Parathyroid adenoma (tissue), 2 donors: ENCODE data around the gene ARSG.
"Not testable (repeated sequence)": the region's sequence is repeated elsewhere in the genome, so short reads cannot be mapped to it uniquely, and the experiment has no call there.

ENCODE experiments used
- H2AFZ ChIP-seq: fragments of 300-600 bp; sonication (generic); one replicate; pipeline ENCODE4 v1.7.0; 2017; ENCODE audit warnings: antibody characterized with exemption, mild to moderate bottlenecking
- H3K27ac ChIP-seq: fragments of 300-600 bp; sonication (generic); one replicate; pipeline ENCODE4 v1.7.0; 2017
- H3K27me3 ChIP-seq: fragments of 300-600 bp; sonication (generic); one replicate; pipeline ENCODE4 v1.7.0; 2017; ENCODE audit warnings: low read length; ENCODE audit not compliant: control insufficient read depth, insufficient read depth
- H3K36me3 ChIP-seq: fragments of 300-600 bp; sonication (generic); one replicate; pipeline ENCODE4 v1.7.0; 2017; ENCODE audit warnings: low read length; ENCODE audit not compliant: control insufficient read depth, insufficient read depth
- H3K4me1 ChIP-seq: fragments of 300-600 bp; sonication (generic); one replicate; pipeline ENCODE4 v1.7.0; 2017; ENCODE audit warnings: control low read depth
- H3K4me2 ChIP-seq: fragments of 300-600 bp; sonication (generic); one replicate; pipeline ENCODE4 v1.7.0; 2017; ENCODE audit warnings: low read length
- H3K4me3 ChIP-seq: fragments of 300-600 bp; sonication (generic); one replicate; pipeline ENCODE4 v1.7.0; 2017; ENCODE audit warnings: low read depth, low read length
- H3K79me2 ChIP-seq: fragments of 300-600 bp; sonication (generic); one replicate; pipeline ENCODE4 v1.7.0; 2017; ENCODE audit warnings: control low read depth
- H3K9ac ChIP-seq: fragments of 300-600 bp; sonication (generic); one replicate; pipeline ENCODE4 v1.7.0; 2017; ENCODE audit warnings: mild to moderate bottlenecking
- H3K9me3 ChIP-seq: fragments of 300-600 bp; sonication (generic); one replicate; pipeline ENCODE4 v1.7.0; 2017; ENCODE audit warnings: low read length; ENCODE audit not compliant: control insufficient read depth
- TF ChIP-seq, protein P1 (sequence below): fragments of 300-600 bp; sonication (generic); IDR thresholded peaks from one replicate; pipeline ENCODE4 v1.7.0; 2017; ENCODE audit warnings: antibody characterized with exemption, mild to moderate bottlenecking
- donor health status: primary hyperparathyroidism.

The ARSG gene

DNA sequence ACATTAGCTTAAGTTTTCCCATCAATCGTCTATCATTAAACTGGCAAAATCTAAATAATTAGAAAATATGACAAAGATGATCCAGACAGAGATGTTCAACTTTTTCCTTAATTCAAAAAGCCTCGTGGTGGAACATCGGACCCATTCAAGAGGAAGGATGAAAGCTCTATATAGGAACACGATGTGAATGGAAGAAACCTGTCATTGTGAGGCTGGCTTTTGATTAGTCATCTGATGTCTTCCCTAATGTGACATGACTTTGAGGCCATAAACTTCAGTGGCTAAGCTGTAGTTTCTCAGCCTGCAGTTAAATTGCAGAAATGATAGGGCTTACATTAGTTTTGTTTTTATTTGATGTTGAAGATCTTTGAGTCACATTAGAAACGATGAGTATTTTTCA, 42.4 kb upstream of the ARSG start:
- H3K4me1 ChIP-seq, result no peaks in the 10 kb centered on the region
- H3K27ac ChIP-seq, result no peak overlapping the region
- peak overlapping the region; percentile 77 for H3K4me3 ChIP-seq
- H3K27me3 ChIP-seq, result no peaks in the 10 kb centered on the region
- no peak overlapping the region for H2AFZ ChIP-seq
- H3K79me2 ChIP-seq, result no peaks in the 10 kb centered on the region
- no peaks in the 10 kb centered on the region for H3K9me3 ChIP-seq
- TF ChIP-seq, protein P1, sequence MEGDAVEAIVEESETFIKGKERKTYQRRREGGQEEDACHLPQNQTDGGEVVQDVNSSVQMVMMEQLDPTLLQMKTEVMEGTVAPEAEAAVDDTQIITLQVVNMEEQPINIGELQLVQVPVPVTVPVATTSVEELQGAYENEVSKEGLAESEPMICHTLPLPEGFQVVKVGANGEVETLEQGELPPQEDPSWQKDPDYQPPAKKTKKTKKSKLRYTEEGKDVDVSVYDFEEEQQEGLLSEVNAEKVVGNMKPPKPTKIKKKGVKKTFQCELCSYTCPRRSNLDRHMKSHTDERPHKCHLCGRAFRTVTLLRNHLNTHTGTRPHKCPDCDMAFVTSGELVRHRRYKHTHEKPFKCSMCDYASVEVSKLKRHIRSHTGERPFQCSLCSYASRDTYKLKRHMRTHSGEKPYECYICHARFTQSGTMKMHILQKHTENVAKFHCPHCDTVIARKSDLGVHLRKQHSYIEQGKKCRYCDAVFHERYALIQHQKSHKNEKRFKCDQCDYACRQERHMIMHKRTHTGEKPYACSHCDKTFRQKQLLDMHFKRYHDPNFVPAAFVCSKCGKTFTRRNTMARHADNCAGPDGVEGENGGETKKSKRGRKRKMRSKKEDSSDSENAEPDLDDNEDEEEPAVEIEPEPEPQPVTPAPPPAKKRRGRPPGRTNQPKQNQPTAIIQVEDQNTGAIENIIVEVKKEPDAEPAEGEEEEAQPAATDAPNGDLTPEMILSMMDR, result no peak
- peak overlapping the region; percentile 86 for H3K9ac ChIP-seq
- H3K36me3 ChIP-seq, result no peaks in the 10 kb centered on the region
- H3K4me2 ChIP-seq, result peak overlapping the region; percentile 95

- H3K4me2 ChIP-seq, result no peak overlapping the region
- no peaks in the 10 kb centered on the region for H3K9me3 ChIP-seq
- no peaks in the 10 kb centered on the region for H3K4me1 ChIP-seq
- no peaks in the 10 kb centered on the region for H3K27me3 ChIP-seq
- H3K79me2 ChIP-seq, result no peaks in the 10 kb centered on the region
- no peak overlapping the region for H3K9ac ChIP-seq
- no peak overlapping the region for H2AFZ ChIP-seq
- TF ChIP-seq, protein P1, result no peak
- H3K27ac ChIP-seq, result no peak overlapping the region
- H3K4me3 ChIP-seq, result no peak overlapping the region
- no peaks in the 10 kb centered on the region for H3K36me3 ChIP-seq
Observed at GRCh38 chr17:68249354-68249765, 41.9 kb upstream of the ARSG start.

- not testable (repeated sequence) for H3K9ac ChIP-seq, H3K36me3 ChIP-seq, H3K27ac ChIP-seq, H3K4me3 ChIP-seq, H3K79me2 ChIP-seq, H3K9me3 ChIP-seq, H3K4me2 ChIP-seq, H3K27me3 ChIP-seq, H3K4me1 ChIP-seq, H2AFZ ChIP-seq
Observed at GRCh38 chr17:68253426-68253825, 37.9 kb upstream of the ARSG start.

- no peak overlapping the region for H3K4me3 ChIP-seq
- no peak overlapping the region for H3K4me2 ChIP-seq
- no peaks in the 10 kb centered on the region for H3K4me1 ChIP-seq
- H3K9me3 ChIP-seq, result no peaks in the 10 kb centered on the region
- H3K9ac ChIP-seq, result no peak overlapping the region
- no peaks in the 10 kb centered on the region for H3K36me3 ChIP-seq
- H3K27me3 ChIP-seq, result no peaks in the 10 kb centered on the region
- no peak overlapping the region for H3K27ac ChIP-seq
- no peaks in the 10 kb centered on the region for H3K79me2 ChIP-seq
- H2AFZ ChIP-seq, result no peak overlapping the region
- TF ChIP-seq, protein P1, result no peak
Observed at GRCh38 chr17:68255151-68255550, 36.1 kb upstream of the ARSG start.

DNA sequence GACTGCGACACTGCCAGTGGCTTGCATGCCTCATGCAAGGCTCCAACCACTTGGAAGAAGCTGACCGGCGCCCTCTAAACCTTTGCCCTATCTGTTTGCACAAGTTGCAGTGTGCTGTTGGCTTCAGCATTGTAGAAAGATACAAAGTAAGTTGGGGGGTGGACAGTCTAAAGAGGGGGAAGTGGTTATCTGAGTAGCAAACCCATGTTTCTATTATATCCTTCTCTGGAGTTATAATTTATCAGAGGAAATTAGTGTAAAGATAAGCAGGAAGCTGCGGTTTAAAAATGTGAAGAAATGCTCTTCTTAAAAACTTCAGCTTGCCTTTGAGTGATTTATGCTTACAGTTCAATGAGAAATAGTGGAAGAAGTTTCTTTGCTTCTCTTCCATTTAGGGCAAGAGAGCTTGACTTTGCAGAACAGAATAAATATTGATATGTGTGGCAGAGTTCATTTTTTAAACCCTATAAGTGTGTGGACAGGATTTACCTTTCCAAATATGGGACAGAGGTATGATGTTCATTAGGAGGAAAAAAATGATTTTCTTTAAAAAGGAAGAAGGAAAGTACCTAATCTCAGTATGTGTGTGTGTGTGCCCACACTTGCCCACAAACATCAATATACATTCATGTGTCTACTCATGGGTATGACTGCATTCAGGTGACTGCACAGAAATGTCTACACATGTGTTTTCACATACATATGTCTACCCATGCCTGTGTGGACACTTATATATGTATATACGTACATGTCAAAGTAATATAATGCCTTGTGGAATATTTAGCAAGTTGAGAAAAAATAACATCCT, 35.4 kb upstream of the ARSG start:
- Histone ChIP-seq H3K4me1 (no peaks in the 10 kb centered on the region), H3K4me3 (no peak overlapping the region), H3K36me3 (no peaks in the 10 kb centered on the region), H3K27me3 (no peaks in the 10 kb centered on the region), H3K4me2 (no peak overlapping the region), H2AFZ (no peak overlapping the region), H3K27ac (no peak overlapping the region), H3K79me2 (no peaks in the 10 kb centered on the region), H3K9ac (no peak overlapping the region), H3K9me3 (no peaks in the 10 kb centered on the region)
- TF ChIP-seq, protein P1, result no peak

- not testable (repeated sequence) for H3K9me3 ChIP-seq, H2AFZ ChIP-seq, H3K9ac ChIP-seq, H3K4me1 ChIP-seq, H3K27ac ChIP-seq, H3K79me2 ChIP-seq, H3K27me3 ChIP-seq, H3K36me3 ChIP-seq, H3K4me2 ChIP-seq, H3K4me3 ChIP-seq
Observed at GRCh38 chr17:68256701-68257100, 34.6 kb upstream of the ARSG start.
